ENCODE measurements around the gene ARRDC2.

DNA sequence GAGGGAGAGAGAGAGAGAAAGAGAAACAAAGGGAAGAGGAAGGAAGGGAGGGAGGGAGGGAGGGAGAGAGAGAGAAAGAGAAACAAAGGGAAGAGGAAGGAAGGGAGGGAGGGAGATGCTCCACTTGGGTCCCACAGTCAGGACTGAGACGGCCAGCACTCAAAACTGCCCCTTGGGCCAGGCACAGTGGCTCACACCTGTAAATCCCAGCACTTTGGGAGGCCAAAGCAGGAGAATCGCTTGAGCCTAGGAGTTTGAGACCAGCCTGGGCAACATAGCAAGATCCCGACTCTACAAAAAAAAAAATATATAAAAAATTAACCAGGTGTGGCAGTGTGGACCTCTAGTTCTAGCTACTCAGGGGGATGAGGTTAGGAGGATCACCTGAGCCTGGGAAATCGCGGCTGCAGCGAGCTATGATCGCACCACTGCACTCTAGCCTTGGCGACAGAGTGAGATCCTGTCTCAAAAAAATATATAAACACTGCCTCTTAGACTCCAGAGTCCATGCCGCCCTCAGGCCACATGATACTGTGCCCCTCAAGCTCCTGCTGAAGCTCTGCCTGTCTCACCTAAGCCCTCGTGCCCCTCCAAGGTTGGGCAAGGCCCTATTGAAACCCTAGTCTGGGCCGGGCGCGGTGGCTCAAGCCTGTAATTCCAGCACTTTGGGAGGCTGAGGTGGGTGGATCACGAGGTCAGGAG is 8.4 kb downstream of the ARRDC2 start:
- TF ChIP-seq, protein P1, sequence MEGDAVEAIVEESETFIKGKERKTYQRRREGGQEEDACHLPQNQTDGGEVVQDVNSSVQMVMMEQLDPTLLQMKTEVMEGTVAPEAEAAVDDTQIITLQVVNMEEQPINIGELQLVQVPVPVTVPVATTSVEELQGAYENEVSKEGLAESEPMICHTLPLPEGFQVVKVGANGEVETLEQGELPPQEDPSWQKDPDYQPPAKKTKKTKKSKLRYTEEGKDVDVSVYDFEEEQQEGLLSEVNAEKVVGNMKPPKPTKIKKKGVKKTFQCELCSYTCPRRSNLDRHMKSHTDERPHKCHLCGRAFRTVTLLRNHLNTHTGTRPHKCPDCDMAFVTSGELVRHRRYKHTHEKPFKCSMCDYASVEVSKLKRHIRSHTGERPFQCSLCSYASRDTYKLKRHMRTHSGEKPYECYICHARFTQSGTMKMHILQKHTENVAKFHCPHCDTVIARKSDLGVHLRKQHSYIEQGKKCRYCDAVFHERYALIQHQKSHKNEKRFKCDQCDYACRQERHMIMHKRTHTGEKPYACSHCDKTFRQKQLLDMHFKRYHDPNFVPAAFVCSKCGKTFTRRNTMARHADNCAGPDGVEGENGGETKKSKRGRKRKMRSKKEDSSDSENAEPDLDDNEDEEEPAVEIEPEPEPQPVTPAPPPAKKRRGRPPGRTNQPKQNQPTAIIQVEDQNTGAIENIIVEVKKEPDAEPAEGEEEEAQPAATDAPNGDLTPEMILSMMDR (IDR thresholded peaks at IDR 0.05) = no peak
- no peak for TF ChIP-seq POLR2A (IDR thresholded peaks at IDR 0.05)
- no peak for TF ChIP-seq POLR2AphosphoS5 (IDR thresholded peaks at IDR 0.05; ENCODE audit: insufficient read depth in 1 of 2, low read depth in 1 of 2)

Data from vagina (tissue), 2 donors.